ENCODE measurements around the gene TSPYL2.
A peak's percentile ranks its signal among the peaks of the same experiment; 100 is the strongest.

TSPYL2 gene

DNA sequence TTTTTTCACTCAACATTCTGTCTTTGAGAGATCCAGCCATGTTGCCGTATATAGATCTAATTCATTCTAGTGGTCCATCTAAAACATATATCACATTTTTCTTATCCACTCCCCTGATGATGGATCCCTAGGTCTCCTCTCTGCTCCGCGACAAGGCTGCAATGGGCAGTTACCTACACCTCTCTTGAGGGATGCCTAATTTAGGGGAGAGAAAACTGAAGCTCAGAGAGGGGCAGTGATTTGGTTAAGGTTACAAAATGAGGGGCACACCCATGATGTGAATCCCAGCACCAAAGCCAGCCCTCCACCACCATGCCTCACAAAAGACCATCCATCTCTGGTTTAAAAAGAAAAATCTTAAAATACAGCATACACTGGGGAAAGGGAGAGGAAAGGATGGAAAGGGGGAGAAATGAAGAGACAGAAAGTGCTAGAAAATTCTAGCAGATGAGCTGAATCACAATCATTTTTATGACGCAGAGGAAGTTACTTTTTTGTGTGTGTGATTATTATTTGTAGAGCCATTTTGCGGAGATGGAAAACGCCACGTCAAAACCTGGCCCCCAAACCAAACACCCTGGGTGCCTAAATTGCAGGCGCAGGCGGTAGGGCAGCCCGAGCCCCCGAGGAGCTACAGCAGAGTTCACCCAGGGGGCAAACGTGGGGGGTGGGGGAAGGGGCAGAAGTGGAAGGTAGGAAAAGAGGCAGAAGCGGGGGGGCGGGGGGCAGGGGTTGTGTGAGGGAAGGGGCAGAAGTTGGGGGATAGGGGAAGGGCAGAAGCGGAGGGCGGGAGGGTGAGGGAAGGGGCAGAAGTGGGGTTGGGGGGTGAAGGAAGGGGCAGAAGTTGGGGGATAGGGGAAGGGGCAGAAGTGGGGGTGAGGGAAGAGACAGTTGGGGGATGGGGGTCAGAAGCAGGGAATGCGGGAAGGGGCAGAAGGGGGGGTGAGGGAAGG, 1.3 kb upstream of the TSPYL2 start:
- no peak for DNase-seq (ENCODE audit: low read depth in 3 of 3)

DNA sequence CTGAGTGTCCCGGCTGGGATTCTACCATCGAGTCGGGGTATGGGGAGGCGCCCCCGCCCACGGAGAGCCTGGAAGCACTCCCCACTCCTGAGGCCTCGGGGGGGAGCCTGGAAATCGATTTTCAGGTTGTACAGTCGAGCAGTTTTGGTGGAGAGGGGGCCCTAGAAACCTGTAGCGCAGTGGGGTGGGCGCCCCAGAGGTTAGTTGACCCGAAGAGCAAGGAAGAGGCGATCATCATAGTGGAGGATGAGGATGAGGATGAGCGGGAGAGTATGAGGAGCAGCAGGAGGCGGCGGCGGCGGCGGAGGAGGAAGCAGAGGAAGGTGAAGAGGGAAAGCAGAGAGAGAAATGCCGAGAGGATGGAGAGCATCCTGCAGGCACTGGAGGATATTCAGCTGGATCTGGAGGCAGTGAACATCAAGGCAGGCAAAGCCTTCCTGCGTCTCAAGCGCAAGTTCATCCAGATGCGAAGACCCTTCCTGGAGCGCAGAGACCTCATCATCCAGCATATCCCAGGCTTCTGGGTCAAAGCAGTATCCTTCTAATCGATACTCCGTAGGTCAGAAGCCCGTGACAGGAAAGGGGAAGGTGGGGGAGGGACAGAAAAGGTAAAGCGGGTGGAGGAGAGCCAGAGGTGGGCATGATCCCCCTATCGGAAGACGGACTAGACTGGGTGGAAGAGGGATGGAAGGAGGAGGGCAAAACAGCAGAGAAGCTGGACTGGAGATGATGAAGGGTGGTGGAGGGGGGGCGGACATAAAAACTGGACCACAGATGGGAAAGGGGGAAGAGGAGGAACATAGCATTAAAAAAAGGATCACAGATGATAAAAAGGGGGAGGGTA, 828 bp downstream of the TSPYL2 start:
- DNase-seq (ENCODE audit: low read depth in 3 of 3): no peak

DNA sequence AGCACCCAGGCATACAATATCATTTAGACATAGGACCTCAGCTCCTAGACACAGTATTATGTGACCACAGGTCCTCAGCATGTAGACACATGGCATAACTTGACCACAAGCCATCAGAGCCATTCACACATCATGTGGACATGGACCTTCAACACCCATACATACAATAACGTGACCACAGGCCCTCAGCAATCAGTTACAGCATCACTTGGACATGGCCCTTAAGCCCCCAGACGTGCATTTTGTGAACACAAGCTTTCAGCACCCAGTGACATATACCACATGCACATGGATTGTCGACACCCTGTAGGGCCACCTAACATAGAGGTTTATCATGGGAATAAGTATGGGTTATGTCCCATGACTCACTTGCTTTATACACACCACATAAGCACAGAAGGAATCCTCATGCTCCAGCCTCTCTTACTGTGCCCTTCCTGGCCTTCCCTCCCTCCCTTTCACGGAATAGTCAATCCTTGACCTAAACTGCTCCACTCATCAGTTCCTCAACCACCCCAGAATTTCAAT, 1.9 kb downstream of the TSPYL2 start:
- DNase-seq (ENCODE audit: low read depth in 3 of 3): no peak

DNA sequence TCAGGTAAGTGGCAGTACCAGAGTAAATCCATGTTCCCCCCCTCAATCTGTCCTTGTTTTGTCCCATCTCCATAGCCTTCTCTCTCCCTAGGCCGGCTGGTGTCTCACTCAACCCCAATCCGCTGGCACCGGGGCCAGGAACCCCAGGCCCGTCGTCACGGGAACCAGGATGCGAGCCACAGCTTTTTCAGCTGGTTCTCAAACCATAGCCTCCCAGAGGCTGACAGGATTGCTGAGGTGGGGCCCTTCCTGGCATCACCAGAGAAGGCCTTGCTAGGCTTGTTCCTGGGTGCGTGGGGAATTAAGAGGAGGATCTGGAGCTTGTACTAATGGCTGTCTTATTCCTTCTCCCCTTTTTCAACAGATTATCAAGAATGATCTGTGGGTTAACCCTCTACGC, 2.7 kb downstream of the TSPYL2 start:
- no peak for DNase-seq (ENCODE audit: low read depth in 3 of 3)

DNA sequence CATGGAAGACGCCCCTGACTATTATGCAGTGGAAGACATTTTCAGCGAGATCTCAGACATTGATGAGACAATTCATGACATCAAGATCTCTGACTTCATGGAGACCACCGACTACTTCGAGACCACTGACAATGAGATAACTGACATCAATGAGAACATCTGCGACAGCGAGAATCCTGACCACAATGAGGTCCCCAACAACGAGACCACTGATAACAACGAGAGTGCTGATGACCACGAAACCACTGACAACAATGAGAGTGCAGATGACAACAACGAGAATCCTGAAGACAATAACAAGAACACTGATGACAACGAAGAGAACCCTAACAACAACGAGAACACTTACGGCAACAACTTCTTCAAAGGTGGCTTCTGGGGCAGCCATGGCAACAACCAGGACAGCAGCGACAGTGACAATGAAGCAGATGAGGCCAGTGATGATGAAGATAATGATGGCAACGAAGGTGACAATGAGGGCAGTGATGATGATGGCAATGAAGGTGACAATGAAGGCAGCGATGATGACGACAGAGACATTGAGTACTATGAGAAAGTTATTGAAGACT, 3.6 kb downstream of the TSPYL2 start:
- no peak for DNase-seq (ENCODE audit: low read depth in 3 of 3)

DNA sequence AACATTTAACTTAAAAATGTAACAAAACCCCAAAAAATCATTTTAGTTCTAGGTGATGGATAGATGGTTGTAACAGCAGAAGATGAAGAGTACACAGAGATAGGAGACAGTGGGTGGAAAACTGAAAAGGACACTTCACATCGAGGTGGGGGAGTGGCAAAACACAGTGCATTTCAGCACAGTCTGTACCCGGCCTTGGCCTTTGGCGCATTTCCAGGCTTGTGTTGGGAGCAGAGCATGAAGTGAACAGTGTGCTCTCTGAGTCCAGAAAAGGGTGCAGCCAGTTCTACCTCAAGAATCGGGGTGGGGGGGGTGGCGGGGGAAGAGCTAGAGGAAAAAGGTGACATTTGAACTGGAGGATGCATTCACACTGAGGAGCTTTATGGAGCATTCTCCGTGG, 4.3 kb downstream of the TSPYL2 start:
- DNase-seq (ENCODE audit: low read depth in 3 of 3): no peak

DNA sequence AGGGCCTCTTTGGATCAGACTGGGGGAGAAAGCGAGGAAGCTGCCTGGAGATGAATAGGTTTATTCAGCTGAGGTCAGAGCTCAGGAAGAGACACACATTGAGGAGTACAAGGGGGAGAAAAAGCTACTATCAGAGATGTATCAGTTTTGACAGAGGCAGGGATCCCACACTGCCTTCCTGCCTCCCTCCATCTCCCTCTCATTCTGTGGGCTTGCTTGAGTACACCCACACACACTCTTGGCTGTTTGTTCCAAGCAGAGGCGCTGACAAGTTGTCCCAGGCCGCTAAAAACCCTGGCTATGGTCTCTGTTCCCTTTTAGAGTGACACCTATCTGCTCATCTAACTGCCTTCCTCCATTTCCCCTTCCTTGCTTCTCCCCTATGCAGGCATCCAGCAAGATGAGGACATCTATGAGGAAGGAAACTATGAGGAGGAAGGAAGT, 5.2 kb downstream of the TSPYL2 start:
- no peak for DNase-seq (ENCODE audit: low read depth in 3 of 3)

DNA sequence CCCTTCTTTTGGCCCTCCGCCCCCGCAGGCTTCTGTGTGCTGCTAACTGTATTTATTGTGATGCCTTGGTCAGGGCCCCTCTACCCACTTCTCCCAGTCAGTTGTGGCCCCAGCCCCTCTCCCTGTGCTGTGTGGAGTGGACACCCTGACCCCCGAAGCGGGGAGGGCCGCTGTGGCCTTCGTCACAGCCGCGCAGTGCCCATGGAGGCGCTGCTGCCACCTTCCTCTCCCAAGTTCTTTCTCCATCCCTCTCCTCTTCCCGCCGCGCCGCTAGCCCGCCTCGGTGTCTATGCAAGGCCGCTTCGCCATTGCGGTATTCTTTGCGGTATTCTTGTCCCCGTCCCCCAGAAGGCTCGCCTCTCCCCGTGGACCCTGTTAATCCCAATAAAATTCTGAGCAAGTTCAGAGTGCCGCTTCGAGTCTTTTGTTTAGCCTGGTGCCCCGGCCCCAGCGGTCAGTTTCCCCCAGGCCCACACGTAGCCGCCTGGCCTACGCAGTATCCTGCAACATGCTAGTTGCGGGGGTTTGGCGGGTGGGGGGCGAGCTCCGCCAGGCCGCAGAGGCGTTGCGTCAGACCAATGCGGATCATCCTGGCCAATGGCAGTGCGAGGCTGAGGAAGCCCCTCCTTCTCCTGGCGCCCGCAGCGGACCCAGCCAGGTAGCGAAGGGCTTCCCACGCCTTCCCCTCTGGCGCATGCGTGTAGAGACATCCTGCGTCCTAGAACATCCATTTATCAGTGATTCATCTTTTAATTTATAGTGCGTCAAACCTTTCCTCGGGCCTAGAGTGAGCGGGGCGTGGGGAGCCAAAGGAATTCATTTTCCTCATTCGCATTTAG, 6.2 kb downstream of the TSPYL2 start:
- DNase-seq (ENCODE audit: low read depth in 3 of 3): peak; percentile 56 to 70 (median 59)

DNA sequence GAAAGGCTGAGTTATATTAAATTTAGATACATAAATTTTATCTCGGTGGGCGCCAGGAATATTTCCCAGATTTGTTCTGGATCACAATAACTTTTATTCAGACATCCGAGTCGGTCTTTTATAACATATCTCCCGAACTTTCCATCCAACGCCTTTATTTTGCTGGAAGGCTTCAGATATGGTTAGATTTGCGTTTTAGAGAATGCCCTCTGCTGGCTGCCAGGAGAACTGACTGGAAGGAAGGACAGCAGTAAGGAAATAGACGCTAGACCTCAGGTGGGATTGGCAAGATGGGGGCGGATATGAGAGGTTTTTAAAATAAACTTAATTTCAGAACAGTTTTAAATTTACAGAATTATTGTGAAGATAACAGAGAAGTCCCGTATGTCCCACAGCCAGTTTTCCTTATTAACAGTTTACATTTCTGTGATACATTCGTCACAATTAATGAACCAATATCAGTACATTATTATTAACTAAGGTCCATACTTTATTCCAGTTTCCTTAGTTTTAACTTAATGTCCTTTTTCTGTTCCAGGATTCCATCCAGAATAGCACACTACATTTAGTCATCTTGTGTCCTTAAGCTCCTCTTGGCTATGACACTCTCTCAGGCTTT, 7.2 kb downstream of the TSPYL2 start:
- no peak for DNase-seq (ENCODE audit: low read depth in 3 of 3)

DNA sequence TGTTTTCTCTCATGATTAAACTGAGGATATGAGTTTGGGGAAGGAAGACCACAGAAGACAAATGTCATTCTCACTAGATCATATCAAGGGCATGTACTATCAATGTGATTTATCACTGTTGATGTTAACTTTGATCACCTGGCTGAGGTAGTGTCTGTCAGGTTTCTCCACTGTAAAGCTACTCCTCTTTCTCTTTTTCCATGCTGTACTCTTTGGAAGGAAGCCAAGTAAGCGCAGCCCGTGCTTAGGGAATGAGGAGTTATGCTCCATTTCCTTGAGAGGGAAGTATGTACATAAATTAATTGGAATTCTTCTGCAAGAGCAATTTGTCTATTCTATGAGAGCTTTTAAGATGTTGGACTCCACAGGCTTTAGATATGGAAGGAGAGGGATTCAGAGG, 7.8 kb downstream of the TSPYL2 start:
- no peak for DNase-seq (ENCODE audit: low read depth in 3 of 3)

DNA sequence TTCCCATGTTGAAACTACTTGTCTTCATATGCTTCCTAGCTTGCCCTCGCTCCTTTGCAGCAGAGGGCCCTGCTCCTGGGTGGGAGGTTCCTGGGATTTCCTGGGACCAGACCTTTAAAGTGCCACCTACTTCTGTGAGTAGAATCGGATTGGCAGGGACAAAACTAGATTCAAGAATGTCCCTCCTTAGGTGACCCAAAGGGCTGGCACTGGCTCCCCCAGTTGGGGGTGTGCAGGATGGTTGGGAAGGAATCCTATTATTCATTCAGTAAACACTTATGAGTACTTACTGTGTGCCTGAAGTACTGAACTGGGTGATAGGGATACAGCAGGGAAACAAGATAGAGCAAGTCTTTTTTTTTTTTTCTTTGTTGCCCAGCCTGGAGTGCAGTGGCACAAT, 9.2 kb downstream of the TSPYL2 start:
- DNase-seq (ENCODE audit: low read depth in 3 of 3): no peak

DNA sequence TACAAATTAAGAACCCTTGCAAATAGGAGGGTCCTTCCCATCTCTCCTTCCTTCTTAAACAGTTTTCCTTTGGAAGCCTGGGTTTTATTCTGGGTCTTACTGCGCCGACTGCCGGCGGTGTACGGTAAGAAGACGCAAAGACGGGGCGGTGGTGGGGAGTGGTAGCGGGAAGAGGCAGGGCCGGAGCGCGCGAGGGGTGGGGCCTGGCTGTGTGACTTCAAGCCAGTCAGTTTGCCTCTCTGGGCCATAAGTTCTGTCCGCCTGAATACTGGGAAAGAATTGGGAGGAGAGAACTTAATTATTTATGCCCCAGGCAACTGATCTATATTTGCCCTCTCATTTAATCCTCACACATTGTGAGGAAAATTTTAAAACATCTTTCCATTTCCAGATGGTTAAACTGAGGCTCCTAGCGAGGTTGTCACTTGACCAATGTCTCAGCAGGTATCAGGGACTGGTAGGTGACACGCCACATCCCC, 11.0 kb downstream of the TSPYL2 start:
- peak; percentile 51 to 69 (median 52) for DNase-seq (ENCODE audit: low read depth in 3 of 3)

DNA sequence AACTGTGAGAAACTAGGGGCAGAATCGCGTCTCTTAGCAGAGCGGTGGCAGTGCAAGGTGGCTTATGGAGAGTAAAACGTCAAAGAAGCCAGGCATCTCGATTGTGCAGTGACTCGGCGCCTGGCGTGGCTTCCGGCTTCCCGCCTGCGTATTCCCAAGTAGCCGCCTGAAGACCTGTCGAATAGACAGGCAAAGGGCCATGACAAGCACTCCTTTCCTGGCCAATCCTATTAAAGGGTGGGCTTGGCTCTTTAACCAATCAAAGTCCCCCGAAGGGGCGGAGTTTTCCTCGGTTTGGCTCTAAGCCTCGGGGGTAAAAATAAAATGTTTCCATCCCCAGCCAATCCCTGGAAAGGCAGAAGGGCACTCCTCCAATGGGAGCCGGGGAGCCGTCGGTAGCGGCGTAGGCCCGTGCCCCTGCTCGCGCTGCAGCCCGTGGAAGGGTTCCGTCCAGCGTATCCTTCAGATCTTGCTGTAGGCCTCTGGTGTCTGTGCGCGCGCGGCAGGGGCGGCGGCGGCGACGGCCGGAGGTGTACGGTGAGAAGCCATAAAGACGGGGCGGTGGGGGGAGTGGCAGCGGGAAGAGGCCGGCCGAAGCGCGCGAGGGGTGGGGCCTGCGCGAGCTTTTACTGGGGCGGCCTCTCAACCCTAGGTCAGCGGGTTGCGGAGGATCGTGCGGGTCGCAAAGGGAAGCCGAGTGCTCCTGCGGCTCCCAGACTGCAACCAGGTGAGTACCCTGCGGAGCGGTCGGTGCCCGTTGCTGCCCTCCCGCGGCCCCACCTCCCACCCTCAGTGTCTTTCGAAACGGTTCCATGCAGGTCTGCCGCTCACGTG, 11.8 kb downstream of the TSPYL2 start, which contains the start of gene KANTR:
KANTR (plus strand) TSS at position 395 of the 834 bp plus-strand sequence. CDS start 30,131 bp downstream, outside the sequence.
- DNase-seq (ENCODE audit: low read depth in 3 of 3): peak; percentile 47 to 68 (median 67)

DNA sequence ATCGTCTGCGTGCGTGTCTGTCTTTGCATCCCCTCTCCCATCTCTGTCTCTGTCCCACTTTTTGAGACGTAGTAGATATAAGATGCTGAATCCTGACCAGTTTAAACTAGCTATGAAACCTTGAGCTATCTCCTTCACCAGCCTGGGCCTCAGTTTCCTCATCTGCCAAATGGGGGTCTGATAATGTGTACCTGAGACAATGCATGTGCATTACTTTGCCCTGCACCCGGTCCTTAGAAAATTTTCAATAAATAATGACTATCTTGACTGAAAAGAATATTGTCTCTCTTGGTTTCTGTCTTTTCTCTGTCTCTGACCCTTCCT, 12.4 kb downstream of the TSPYL2 start:
- DNase-seq (ENCODE audit: low read depth in 3 of 3): no peak

DNA sequence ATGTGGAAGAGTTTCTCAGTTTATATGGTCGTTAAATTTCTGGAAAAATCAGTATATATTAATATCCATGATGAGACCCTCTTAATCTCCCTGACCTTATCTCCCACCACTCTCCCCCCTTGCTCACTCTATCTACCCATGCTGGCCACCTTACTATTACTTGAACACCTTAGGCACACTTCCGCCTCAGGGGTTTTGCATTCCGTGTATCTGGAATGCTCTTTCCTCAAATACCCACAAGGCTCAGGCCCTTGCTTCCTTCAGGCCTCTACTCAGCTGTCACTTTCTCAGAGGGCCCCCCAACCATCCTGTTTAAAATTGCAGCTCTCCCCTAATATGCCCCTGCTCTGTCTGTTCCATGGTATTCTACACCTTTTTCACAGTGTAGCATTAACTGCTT, 13.6 kb downstream of the TSPYL2 start:
- no peak for DNase-seq (ENCODE audit: low read depth in 3 of 3)

DNA sequence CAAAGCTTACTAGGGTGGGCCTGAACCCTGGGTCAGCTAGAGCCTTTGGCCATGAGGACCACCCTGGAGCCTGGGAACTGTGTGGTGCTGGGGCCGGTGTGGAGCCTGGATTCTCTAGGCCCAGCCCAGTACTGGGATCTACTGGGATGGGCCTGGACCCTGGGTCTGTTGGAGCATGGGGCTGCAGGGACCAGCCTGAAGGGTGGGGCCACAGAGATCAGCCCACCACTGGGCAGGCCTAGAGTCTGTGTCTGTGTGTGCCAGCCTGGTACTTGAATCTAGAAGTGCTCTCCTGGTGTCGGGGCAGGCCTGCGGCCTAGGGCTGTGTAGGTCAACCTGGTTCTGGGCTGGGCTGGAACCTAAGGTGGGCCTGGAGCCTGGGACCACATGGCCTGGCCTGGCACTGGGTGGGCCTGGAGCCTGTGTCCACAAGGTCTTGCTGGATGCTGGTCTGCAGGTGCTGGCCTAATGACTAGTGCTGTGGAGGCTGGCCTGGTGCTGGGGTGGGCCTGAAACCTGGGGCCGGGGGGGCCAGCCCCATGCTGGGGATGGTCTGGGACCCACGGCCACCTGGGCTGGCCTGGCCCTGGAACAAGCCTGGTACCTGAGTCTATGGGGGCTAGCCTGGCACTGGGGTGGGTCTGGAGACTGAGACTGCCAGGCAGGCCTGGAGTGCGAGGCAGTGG, 32.8 kb downstream of the TSPYL2 start:
- DNase-seq (ENCODE audit: low read depth in 3 of 3): no peak

DNA sequence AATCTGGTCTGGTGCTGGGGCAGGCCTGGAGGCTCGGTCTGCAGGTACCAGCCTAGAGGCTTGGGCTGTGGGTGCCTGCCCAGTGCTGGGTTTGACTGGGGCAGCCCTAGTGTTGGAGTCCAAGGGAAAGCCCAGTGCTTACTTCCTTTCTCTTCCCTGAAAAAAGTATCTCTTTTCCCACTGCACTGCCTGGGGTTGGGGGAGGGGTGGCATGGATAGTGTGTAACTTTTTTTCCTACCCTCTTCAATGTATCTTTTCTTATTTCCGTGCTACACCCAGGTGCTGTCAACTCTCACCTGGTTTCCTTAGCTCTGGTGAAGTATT, 33.3 kb downstream of the TSPYL2 start:
- no peak for DNase-seq (ENCODE audit: low read depth in 3 of 3)

DNA sequence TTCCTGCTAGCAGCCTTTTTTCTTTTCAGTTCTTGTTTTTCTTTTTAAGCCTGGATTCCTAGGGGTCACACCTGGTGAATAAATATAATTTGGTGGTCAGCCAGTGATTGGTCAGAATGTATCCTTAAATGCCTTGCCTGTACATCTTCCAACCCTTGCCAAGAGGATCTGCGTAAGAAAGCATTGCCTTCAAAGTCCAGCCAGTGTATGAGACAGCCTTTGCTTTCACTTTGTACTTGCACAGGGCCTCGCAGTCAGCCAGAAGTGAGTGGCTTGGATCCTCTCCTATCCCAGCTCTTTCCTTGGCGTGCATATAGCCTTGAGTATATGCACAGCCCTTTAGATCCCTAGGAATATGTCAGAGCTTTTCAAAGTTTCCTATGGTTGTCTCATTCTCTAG, 33.9 kb downstream of the TSPYL2 start:
- no peak for DNase-seq (ENCODE audit: low read depth in 3 of 3)

DNA sequence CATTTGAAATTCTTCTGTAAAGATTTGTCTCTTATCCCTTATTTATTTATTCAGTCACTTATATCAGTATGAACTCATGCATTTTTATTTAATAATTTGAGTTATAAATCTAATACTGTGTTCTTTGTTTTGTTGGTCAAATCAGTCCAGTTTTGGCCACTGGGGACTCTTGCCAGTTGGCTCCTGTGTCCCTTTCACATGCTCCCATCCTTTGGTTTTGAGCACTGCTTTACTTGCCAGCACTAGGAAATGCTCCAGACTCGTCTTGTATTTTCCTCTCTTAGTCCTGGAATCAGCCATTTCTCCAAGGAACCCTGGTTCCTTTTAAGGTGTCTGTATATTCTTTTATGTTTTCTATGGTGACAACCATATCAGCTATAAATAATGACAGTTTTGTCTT, 39.8 kb downstream of the TSPYL2 start:
- no peak for DNase-seq (ENCODE audit: low read depth in 3 of 3)
